ENCODE results near the gene MBD3L3.

DNA sequence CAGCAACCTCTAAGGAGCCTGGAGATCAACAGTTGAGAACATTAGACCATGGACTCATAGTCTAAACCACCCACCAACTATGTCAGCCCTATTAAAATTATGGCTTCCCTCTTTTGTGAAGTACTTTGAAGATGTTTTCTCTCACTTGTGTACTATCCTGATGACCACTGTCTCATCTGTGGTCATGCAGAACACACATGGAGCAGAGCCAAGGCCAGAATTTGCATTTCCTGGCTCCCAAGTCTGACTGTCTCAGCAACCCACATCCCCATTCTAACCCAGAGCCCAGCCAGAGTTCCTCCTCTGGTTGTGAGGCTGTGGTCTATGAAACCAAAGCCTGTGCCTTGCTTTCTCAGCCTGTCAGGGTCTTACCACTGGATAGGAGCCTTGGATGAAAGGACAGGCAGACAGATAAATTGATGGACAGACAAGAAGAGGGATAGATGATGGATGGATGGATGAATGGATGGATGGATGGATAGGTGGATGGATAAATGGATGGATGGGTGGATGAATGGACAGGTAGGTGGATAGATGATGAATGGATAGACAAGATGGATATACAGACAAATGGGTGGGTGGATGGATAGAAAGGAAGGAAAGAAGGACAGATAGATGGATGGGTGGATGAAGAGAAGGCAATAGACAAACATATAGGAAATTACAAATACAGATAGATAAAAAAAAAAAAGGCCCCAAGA, 46.4 kb upstream of the MBD3L3 start:
- TF ChIP-seq, protein P1, sequence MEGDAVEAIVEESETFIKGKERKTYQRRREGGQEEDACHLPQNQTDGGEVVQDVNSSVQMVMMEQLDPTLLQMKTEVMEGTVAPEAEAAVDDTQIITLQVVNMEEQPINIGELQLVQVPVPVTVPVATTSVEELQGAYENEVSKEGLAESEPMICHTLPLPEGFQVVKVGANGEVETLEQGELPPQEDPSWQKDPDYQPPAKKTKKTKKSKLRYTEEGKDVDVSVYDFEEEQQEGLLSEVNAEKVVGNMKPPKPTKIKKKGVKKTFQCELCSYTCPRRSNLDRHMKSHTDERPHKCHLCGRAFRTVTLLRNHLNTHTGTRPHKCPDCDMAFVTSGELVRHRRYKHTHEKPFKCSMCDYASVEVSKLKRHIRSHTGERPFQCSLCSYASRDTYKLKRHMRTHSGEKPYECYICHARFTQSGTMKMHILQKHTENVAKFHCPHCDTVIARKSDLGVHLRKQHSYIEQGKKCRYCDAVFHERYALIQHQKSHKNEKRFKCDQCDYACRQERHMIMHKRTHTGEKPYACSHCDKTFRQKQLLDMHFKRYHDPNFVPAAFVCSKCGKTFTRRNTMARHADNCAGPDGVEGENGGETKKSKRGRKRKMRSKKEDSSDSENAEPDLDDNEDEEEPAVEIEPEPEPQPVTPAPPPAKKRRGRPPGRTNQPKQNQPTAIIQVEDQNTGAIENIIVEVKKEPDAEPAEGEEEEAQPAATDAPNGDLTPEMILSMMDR (IDR thresholded peaks at IDR 0.05), result no peak
- TF ChIP-seq POLR2A (IDR thresholded peaks at IDR 0.05), result no peak
